ENCODE data around the gene AMER3.

DNA sequence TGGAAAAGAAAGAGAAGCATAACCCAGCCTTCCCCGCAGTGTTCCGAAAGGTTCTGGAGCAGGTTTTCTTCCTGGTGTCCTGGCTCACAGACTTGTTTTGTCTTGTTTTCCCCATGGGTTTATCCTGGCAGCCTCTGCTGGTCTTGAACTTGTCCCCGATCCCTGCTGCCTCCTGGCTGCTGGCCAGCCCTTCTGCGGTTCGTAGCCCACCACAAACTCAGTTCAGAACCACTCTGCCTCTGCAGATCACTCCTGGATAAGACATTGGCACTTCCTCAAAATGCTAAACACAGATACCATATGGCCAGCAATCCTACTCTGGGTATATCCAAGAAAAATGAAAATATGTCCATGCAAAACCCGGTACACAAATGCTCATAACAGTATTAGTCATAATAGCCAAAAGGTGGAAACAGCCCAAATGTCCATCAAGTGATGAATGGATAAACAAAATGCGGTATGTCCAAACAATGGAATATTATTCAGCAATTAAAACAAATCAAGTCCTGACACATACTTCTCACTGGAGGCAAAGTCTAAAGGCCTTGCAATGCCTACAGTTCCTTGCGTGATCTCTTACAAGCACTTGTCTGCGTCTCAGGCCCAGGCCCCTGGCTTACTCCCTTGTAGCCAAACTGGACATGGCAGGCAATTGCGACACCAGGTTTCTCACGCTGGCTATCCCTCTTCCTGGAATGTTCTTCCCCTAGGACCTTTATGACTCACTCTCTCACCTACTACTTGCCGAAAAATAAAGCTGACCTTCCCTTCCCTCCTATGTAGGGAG, 53.3 kb downstream of the AMER3 start:
- TF ChIP-seq, protein P1, sequence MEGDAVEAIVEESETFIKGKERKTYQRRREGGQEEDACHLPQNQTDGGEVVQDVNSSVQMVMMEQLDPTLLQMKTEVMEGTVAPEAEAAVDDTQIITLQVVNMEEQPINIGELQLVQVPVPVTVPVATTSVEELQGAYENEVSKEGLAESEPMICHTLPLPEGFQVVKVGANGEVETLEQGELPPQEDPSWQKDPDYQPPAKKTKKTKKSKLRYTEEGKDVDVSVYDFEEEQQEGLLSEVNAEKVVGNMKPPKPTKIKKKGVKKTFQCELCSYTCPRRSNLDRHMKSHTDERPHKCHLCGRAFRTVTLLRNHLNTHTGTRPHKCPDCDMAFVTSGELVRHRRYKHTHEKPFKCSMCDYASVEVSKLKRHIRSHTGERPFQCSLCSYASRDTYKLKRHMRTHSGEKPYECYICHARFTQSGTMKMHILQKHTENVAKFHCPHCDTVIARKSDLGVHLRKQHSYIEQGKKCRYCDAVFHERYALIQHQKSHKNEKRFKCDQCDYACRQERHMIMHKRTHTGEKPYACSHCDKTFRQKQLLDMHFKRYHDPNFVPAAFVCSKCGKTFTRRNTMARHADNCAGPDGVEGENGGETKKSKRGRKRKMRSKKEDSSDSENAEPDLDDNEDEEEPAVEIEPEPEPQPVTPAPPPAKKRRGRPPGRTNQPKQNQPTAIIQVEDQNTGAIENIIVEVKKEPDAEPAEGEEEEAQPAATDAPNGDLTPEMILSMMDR (IDR thresholded peaks at IDR 0.05) = no peak
- TF ChIP-seq POLR2A (IDR thresholded peaks at IDR 0.05) = no peak

Measured in testis (tissue), 2 donors.